ENCODE data around the gene HMGXB3.

The HMGXB3 gene

GRCh38 chr5:149962601-149963300 lies 37.8 kb upstream of the HMGXB3 start:
- ChIA-PET POLR2A (ENCODE audit: low non-redundant PET) (interaction anchor here (0.6 kb wide), 1 partner anchor 92 kb away, joined by 8 read pairs; no protein-coding TSS in a partner anchor), CTCF (interaction anchor here (0.6 to 5.4 kb wide), 11 partner anchors 10 to 297 kb away, joined by 3 to 55 read pairs (median 5); no protein-coding TSS in a partner anchor)
- TF ChIP-seq CTCF (conservative IDR thresholded peaks at IDR 0.05; ENCODE audit: low read depth) = no peak
- no peak overlapping the region for H3K27ac ChIP-seq
- no peak for DNase-seq (ENCODE audit: low spot score)

GRCh38 chr5:149963729-149964128 lies 36.8 kb upstream of the HMGXB3 start:
- ChIA-PET POLR2A (ENCODE audit: low non-redundant PET) (no interaction called here), CTCF (interaction anchor here (1.8 to 5.4 kb wide), 2 partner anchors 111 to 126 kb away, joined by 7 to 48 read pairs; no protein-coding TSS in a partner anchor)
- DNase-seq (ENCODE audit: low spot score) = no peak
- TF ChIP-seq CTCF (conservative IDR thresholded peaks at IDR 0.05; ENCODE audit: low read depth) = no peak
- no peak overlapping the region for H3K27ac ChIP-seq

GRCh38 chr5:149966946-149967345 lies 33.6 kb upstream of the HMGXB3 start:
- no peak overlapping the region for H3K27ac ChIP-seq
- no peak for TF ChIP-seq CTCF (conservative IDR thresholded peaks at IDR 0.05; ENCODE audit: low read depth)
- ChIA-PET CTCF (interaction anchor here (0.6 to 1.1 kb wide), 3 partner anchors 114 to 191 kb away, joined by 3 to 9 read pairs (median 4); no protein-coding TSS in a partner anchor), POLR2A (ENCODE audit: low non-redundant PET) (no interaction called here)
- DNase-seq (ENCODE audit: low spot score) = no peak

- ChIA-PET POLR2A (ENCODE audit: low non-redundant PET) (interaction anchor here (0.6 kb wide), 1 partner anchor 674 kb away, joined by 4 read pairs; no protein-coding TSS in a partner anchor), CTCF (interaction anchor here (0.6 to 0.7 kb wide), 2 partner anchors 22 to 458 kb away, joined by 3 read pairs; no protein-coding TSS in a partner anchor)
- no peak overlapping the region for H3K27ac ChIP-seq
- no peak for DNase-seq (ENCODE audit: low spot score)
- TF ChIP-seq CTCF (conservative IDR thresholded peaks at IDR 0.05; ENCODE audit: low read depth) = no peak
Measured at GRCh38 chr5:149969181-149969930, 31.2 kb upstream of the HMGXB3 start.

GRCh38 chr5:149975409-149975808 lies 25.1 kb upstream of the HMGXB3 start:
- DNase-seq (ENCODE audit: low spot score) = no peak
- H3K27ac ChIP-seq = no peak overlapping the region
- POLR2A ChIA-PET (ENCODE audit: low non-redundant PET) = no interaction called here
- CTCF ChIA-PET = interaction anchor here (0.7 to 1.3 kb wide), 3 partner anchors 11 to 24 kb away, joined by 3 to 7 read pairs (median 4); no protein-coding TSS in a partner anchor
- no peak for TF ChIP-seq CTCF (conservative IDR thresholded peaks at IDR 0.05; ENCODE audit: low read depth)

GRCh38 chr5:149979896-149980295 lies 20.6 kb upstream of the HMGXB3 start:
- ChIA-PET CTCF (interaction anchor here (0.8 kb wide), 1 partner anchor 127 kb away, joined by 4 read pairs; no protein-coding TSS in a partner anchor), POLR2A (ENCODE audit: low non-redundant PET) (no interaction called here)
- TF ChIP-seq CTCF (conservative IDR thresholded peaks at IDR 0.05; ENCODE audit: low read depth) = no peak
- DNase-seq (ENCODE audit: low spot score) = no peak
- H3K27ac ChIP-seq = no peak overlapping the region
